ENCODE results near the gene GP5.

The GP5 gene

DNA sequence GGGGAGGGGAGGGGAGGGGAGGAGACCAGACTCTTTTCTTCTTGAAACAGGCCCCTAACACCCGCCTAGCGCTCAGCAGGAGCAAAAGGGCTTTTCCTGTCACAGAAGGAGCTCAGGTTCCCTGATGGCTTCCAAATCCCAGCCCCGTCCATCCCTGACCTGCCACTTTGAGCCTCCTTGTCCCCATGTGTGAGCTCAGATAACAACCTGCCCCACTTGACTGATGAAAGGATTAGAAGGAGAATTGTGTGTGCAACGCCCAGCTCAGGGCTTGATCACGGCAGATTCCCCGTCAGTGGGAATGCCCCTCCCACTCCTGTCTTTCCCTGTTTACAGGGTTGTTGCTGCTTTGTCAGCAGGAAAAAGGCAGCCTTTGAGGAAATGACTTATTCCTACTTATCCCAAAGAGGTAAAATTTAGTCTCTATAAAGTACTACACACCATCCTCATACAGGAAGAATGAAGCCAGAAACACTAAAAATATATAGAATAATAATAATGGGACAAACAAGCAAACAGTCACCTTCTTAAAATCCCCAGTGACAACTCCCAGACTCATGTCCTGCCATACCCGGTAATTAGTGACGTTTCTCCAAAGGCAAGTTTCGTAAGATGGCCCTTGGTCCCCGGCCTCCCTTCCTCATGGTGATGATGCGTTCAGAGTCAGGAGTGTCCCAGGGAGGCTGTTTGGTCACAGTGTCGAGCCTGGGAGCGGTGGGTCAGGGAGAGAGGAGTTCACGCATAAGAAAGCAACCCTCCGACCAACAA lies 23.4 kb downstream of the GP5 start:
- DNase-seq, result no peak

DNA sequence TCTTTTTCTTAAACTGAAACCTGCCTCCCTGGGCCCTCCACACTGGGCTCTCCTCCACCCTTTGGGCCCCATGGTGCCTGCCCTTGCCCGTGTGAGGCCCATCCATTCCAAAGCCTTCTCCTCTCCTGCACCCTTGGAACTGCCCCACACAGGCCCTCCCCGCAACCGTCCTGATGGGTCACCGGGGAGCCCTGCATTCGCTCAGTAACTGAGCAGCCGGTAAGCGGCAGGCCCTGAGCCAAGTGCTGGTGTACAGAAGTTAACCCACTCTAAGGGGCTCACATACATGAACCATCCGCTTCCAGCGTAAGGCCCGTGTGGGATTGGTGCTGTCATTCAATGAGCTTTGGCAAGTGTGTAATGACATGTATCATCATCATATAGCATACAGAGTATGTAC lies 24.1 kb downstream of the GP5 start:
- DNase-seq, result no peak

DNA sequence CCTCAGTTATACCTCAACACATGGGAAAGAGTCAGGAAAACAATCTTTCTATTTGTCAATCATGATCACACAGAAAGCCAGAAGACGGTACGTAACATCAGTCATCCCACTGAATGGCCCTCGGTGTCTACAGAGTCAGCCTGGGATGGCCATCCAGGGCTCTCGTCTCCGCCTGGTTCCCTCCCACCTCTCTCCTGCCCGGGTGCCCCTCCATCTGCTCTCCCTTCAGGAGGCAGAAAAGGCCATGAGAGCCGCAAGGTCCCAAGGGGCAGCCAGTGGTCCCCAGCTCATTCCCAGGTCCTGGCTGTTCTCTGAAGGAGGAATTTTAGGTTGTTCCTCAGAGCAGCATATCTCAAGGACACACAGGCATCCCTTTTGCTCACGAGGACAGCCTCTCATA lies 25.2 kb downstream of the GP5 start:
- no peak for DNase-seq

DNA sequence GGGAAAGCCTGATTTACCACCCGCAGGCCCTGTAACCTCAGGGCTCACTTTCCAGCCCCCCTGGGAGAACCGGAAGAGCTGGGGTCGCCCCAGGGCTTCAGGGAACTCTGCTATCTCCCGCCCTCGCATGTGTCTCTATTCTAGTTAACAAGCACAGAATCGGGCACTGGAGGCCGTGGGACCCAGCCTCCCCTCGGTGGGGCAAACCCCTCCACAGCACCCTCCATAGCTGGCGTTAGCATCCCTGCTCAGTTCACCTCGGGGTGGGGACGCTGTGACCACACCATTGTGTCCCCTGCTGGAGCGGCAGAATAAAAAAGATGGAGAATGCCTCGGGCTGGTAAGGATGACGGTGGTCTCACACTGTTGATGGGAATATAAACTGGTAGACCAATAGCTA lies 26.0 kb downstream of the GP5 start:
- DNase-seq, result no peak

DNA sequence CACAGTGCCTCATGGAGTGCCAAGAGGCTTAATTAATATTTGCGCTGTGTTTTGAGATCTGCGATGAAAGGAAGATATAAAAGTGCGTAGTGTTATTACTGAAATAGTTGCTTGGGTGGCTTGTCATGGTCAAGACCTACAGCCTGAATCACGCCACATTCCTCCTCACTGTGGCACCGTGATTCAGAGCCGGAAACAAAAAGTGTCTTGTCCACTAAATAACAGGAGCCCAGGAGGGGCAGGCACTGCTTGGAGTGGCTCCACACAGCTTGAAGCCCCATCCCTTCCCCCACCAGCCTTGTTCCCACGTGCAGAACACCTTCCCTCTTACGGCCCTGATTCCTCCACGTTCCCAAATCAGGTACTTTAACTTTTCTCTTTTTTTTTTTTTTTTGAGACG lies 28.3 kb downstream of the GP5 start:
- no peak for DNase-seq

DNA sequence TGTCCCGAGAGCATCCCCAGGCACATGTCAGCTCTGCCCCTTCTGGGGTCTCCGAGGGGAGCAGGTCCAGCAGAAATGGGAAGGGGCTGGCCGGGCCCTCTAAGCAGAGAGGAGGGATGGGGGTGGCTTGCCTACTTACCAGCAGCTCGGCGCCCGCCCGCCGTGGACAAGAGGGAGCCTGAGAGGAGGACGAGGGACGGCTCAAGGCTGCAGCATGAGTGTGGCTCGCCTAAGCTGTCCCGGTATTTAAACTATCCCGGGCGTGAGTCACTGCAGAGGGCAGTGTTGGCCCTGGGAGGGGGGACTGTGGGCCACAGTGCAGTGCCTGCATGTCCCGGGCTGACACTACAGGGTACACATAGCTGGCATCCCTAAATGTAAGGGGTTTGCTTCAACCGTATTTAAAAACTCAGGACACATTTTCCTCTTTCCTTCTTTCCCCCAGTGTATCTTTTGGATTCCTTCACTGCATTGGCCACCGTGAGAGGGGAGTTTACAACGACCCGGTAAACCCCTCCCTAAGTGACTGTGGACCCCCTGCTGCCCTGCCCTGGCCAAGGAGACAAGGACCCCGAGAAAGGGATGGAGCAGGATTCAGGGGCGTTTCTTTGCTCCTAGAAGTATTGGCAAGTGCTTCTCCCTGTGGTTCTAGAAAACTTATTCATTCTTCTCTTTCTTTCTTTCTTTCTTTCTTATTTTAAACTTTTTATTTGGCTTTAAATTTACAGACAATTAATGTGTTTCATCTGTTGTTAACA lies 29.4 kb downstream of the GP5 start, which contains the start of gene LRRC15:
LRRC15 (minus strand) TSS at position 222 of the 758 bp plus-strand sequence. CDS start 8,700 bp downstream, outside the sequence.
- no peak for DNase-seq

DNA sequence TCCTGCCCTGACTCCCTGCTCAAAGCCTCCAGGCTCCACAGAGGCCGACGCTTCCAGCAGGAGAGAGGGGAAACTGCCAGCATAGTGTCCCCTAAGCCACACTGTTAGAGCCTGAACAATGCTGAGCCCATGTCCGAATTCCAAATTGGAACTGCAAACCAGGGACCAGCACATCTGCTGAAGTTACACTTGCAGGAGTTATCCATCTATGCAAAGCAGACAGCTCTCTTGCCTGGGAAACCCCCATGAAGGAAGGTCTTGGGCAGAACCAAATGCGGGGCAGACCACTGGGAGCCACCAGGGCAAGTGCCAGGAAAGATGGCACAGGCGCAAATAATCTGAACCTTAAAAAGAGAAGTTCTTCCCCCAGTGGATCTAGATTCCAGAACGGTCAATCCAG lies 30.1 kb downstream of the GP5 start:
- no peak for DNase-seq

DNA sequence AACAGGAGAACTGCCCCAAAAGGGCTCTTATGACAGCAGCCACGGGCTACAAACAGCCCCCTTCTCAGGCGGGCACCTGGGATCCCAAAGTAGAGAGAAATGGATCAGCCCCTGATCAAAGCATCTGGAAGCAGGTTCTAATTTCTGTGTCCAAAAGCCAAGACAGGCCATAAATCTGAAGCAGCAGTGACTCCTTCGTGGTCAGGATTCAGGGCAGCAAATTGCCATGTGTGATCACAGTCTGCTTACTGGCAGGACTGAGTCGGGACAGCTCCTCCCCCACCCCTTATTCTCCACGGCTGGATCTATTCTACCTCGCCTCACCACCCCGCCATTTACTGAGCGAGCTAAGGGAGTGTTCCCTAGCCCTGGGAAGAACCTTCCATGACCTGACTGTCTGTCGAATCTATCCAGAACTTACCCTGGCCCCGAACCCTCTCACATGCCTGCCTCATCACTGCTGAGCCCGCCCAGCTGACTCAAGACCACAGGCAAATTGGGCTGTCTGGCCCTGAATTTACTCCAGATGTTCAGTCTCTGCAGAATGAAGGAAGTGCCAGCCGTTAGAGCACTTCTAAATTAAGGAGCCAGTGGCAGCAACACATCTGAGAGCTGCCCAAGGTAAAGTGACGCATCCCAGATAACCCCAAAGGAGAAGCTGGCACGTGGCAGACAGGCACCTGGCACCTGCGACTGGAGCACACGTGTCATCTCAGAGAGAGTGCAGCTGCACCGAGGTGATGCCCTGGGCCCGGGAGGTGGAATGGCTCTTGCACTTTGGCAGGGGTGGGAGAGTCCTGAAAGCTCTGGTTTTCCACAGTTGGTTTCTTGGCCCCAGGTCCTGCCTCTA lies 30.8 kb downstream of the GP5 start:
- DNase-seq, result no peak

DNA sequence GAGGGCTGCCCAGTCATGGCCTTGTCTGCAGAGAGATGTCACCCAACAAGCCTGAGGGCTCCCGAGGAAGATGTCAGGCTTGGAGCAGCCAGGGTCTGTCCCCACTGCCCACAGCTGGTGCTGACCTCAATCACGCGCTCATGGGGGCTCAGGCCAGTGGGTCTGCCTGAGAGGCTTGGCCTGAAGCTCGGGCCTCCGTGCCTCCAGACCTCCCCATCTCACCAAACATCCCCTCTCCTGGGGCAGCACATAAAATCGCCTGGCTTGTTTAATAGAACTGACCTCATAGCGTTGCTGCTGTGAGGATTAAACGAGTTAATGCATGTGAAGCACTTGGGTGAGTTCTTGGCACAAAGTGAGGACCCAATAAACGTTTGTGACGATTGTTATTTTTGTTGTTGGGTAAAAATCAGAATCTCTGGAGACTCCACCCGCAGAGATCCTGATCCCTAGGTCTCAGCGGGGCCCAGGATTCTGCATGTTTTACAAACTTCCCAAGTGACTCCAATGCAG lies 33.0 kb downstream of the GP5 start:
- no peak for DNase-seq

GRCh38 chr3:194365526-194365925 lies 33.5 kb downstream of the GP5 start:
- DNase-seq, result no peak

DNA sequence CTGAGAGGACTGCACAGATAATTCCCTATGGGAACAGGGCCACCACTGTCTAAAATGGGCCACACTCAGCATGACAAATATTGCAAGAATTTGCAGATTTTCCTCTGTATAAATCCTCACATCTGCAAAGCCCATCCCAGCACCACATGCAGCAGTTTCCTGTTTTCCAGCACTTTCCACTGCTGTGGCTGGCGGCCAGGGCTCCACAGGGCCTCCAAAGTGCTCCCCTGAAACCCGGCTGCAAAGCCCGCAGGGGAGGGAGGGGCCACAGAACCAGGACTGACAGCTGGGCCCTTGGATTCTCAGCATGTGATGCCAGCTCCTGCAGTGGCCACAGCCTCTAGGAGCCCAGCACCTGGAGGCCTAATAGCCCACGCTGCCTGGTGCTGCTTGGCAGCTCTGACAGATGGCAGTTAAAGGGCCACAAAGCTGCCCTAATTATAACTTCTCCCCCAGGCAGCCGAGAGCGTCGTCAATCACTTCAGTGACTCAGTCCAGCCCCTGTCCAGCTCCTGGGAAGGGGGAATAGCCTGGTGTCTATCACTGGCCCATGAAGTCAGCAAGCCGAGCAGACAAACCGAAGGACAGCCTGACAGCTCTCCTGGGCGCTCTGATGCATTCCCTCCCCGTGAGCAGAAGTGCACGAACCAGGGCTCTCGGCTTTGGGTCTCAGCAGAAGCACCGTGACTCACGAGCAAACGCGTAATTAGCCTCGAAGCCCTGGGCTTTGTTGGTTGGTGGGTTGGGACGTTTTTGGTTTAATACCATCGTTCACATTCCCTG lies 34.2 kb downstream of the GP5 start:
- peak; percentile 86 for DNase-seq

GRCh38 chr3:194364314-194364651 lies 34.8 kb downstream of the GP5 start:
- no peak for DNase-seq

DNA sequence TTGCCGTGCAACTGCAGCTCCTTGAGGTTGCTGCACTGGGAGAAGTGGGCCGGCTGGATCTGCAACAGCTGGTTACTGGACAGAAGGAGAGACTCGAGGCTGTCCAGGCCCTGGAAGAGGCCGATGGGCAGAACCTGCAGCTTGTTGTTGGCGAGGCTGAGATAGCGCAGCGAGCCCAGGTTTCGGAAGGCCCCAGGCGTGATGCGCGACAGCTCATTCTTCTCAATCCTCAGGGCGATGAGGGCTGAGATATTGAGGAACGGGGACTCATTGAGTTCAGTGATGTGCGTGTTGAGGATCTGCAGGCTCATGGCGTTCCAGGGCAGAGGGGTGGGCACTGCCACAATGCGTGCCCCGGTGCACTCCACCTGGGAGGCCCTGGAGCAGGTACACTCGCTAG lies 38.5 kb downstream of the GP5 start:
- no peak for DNase-seq

GRCh38 chr3:194357681-194358080 lies 41.4 kb downstream of the GP5 start:
- no peak for DNase-seq

DNA sequence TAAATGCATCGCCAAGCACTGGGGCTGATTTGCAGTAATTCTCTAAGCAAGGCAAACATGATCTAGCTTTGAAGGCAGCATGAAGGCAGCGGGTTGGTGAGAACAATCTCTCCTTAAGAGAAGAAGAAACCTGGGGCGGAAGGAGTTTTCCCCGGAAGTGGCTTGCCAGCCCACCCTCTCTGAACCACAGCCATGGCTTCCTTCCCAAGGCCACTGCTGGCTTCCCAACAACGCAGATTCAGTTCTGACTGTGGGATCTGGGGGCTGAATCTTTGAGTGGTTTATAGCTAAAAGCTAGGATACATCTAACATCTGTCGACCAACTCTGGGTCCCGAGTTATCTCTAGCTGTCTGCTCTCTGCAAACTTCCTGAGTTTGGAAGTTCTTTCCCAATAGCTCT lies 43.7 kb downstream of the GP5 start:
- DNase-seq, result no peak

GRCh38 chr3:194354315-194354714 lies 44.8 kb downstream of the GP5 start:
- no peak for DNase-seq

DNA sequence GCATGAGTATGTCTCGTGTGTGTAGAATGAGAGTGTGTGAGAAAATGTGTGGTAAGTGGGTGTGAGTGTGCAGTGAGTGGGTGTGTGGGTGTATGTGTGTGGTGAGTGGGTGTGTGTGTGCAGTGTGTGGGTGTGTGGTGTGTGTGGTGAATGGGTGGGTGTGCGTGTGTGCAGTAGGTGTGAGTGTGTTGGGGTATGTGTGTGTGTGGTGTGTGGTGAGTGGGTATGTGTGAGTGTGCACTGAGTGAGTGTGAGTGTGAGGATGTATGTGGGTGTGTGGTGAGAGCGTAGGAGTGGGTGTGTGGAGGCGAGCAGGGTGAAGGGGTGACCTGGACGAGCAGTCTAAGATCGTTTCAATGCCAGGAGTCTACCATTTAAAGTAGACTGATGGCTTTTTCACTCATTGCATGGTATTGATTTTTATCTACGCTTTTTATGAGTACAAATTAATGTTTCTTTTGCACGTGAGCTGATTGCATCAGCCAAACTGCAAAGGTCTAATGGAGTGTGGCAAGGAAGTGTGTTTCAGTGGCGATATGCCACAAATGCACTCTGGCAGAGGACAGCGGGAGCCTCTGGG lies 46.3 kb downstream of the GP5 start:
- no peak for DNase-seq

DNA sequence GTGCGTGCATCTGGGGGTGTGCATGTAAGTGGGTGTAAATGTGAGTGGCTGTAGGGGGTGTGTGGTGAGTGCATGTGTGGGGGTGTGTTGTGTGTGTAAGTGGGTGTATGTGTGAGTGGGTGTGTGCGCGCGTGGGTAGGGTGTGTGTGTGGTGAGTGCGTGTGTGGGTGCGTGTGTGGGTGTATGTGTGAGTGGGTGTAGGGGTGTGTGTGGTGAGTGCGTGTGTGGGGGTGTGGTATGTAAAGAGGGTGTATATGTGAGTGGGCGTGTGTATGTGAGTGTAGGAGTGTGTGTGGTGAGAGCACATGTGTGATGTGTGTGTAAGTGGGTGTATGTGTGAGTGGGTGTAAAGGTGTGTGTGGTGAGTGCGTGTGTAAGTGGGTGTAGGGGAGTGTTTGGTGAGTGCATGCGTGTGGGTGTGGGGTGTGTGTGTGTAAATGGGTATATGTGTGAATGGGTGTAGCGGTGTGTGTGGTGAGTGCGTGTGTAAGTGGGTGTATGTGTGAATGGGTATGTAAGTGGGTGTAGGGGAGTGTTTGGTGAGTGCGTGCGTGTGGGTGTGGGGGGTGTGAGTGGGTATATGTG lies 47.0 kb downstream of the GP5 start:
- no peak for DNase-seq

- no peak for DNase-seq
These were observed 47.9 kb downstream of the GP5 start, which contains the start of gene CPN2 for GRCh38 chr3:194351080-194351672. Gene CPN2, minus strand, starts transcription at chr3:194351328. Its CDS starts 8,626 bp downstream, at chr3:194342702.

GRCh38 chr3:194350726-194351071 lies 48.4 kb downstream of the GP5 start:
- no peak for DNase-seq

DNA sequence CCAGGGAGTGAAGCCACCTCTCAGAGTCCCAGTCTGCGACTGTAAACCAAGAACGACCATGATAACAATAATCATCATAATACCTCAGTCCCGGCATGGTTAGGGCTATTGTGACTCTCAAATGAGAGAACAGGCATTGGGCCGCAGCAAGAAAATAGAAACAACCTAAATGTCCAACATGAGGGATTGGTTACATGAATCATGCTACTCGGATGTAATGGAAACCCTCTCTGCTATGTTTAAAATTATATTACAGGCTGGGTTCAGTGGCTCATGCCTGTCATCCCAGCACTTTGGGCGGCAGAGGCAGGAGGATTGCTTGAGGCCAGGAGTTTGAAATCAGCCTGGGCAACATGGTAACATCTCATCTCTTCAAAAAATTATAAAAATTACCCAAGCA lies 50.7 kb downstream of the GP5 start:
- no peak for DNase-seq
